GM18508 (cell line): ENCODE measurements around the gene SELENOO.

Experiments used
- ATAC-seq: cut with Tn5 transposase; IDR thresholded peaks from one replicate; pipeline ENCODE4 v1.9.1; 2021; ENCODE audit warnings: moderate number of reproducible peaks; ENCODE audit not compliant: insufficient read depth, unreplicated experiment

The SELENOO gene

GRCh38 chr22:50227579-50228215 lies 26.9 kb downstream of the SELENOO start:
- no peak for ATAC-seq

- no peak for ATAC-seq
These were observed 27.6 kb downstream of the SELENOO start for GRCh38 chr22:50228366-50228765.

- no peak for ATAC-seq
These were observed 28.6 kb downstream of the SELENOO start for GRCh38 chr22:50229370-50229769.

- ATAC-seq: no peak
These were observed 31.8 kb downstream of the SELENOO start for GRCh38 chr22:50232481-50233151.

DNA sequence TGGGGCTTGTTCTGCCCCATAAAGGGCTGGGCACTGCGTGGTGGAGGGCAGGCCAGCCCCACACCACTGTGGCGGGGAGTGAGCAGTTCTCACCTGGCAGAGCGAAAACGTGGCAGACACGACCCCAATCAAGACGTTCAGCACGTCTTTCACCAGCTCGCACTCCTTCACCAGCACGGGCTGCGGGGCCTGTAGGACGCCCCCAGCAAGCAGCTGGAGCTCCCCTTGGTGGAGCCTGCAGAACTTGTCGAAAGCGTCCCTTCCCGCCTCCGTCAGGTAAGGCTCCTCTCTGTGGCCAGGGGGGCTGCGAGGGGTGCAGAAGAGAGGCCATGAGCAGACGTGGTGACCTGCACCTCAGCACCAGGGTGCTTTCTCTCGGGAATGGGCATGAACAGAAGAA lies 32.4 kb downstream of the SELENOO start:
- ATAC-seq: no peak

DNA sequence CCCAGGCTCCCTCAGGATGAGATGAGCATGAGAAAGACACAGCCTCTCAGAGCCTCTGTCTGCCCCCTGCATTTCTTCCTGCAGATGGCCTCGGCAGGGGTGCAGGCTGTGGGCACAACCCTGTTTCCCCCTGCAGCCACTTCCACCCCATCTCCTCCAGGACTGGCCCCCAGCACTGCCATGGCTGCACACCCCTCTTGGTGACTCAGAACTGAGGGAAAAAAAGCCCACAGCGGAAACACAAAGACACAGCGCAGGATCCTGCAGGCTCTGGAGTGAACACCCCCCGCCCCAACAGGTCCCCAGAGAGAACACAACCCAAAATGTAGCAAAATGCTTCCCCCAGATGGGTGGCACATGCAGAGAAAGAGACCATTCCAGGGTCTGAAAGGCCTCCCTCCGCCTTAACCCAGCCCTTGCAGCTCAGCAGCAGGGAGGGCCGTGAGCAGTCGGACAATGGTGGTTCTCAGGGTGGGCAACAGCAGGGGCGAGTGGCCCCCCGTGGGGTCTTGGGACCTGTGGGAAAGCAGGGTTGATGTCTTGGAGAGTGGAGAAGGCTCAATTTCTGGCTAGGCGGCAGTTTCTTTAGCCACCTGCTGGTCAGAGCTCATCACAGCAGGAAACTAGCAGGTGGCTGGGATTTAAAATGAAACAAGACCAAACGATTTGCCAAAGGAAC lies 36.1 kb downstream of the SELENOO start:
- ATAC-seq: no peak

GRCh38 chr22:50238755-50239154 lies 37.9 kb downstream of the SELENOO start:
- no peak for ATAC-seq

GRCh38 chr22:50242406-50242949 lies 41.7 kb downstream of the SELENOO start:
- ATAC-seq: no peak

GRCh38 chr22:50243685-50244419 lies 43.0 kb downstream of the SELENOO start:
- ATAC-seq: no peak

DNA sequence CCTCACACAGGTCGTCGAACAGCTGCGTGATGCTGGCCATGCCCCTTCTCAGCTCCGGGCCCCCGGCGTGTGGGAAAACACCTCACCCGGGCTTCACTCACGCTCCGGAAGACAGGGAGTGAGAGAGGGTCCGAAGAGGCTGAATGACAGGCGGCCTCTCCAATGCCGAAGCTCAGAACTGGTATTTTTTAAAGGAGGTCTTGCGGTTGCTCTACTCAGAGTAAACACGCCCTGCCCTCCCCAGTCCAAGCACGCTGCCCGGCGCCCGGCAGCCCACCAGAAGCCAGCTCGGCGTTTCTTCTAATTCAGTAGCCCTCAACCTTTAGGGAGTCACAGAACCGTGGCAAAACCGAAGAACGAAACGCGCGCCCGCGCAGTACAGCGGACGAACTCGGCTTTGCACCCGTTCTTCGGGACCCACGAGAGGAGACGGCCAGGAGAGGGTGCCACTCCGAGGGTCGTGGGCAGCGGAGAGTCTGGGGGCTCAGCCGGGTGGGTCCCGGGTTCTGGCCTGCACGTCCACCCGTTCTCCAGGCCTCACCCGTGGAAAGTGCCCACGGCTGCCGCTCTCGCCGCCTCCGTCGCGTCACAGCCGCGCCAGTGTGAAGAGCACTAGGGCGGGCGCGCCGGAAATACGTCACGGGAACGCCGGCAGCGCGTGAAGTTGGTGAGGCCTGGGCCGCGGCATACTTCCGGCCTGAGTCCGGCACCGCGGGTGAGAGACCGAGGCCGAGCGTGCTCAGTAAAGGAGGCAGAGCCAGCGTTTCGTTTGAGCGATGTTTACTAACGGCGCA lies 43.8 kb downstream of the SELENOO start, which contains the start of gene TUBGCP6:
TSS of gene TUBGCP6 (minus strand) at position 604 of the 794 bp plus-strand sequence. CDS start at position 40, 564 bp downstream.
- no peak for ATAC-seq

- ATAC-seq: no peak
These were observed 44.6 kb downstream of the SELENOO start for GRCh38 chr22:50245214-50246072.

DNA sequence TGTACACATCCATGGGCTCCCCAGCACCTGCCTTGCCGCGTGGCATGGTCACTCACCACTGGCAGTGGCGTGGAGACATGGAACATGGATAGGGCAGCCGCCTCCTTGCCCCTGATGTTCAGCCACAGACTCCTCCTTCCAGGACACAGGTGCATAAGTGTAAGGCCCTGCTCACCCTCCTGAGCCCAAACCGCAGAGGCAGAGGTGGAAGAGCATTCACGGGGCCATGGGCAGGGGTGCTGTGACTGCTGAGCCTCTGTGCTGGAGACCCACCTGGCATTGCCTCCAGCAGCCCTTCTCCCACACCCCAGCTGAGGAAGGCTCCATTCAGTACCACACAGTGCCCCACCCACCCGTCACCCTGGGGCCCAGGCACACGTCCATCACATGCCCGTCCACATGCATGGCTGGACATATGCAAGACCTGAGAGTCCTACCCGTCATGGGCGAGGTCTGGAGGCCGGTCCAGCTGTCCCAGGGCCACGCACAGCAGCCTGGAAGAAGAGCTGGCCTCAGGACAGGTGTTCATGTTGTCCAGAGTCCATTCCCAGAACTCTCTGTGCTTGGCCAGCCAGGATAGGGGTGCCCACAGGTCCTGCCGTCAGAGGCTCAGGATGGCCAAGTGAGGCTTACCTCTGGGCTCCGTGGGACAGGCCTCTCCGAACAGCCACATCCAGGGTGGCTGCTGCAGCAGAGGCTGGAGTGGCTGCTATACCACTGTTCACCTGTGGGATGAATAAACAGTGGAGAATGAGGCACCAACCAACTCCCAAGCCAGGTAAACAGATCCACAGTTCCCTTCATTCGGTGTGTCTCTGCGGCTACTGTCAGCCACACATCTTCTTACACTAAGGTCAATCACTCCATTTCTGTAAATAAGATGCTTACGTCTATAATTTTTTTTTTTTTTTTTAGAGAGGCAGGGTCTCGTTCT lies 45.7 kb downstream of the SELENOO start:
- ATAC-seq: no peak

DNA sequence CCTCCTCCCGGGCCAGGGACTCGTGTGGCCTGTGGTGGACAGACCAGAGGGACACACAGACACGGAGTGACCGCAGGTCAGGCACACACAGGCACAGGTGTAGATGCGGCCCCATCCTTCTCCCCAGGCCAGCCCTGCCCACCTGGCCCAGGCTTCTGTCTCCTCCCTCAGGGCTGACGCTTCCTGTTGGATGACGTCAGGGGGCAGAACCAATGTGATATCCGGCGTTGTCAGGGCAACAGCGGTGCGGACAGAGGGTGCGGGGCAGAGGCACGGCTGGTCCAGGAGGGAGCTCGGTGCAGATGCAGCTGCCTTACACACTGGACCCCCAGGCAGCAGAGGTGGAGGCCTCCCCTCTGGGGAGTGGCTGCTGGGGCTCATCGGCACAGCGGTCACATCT lies 46.9 kb downstream of the SELENOO start:
- no peak for ATAC-seq

DNA sequence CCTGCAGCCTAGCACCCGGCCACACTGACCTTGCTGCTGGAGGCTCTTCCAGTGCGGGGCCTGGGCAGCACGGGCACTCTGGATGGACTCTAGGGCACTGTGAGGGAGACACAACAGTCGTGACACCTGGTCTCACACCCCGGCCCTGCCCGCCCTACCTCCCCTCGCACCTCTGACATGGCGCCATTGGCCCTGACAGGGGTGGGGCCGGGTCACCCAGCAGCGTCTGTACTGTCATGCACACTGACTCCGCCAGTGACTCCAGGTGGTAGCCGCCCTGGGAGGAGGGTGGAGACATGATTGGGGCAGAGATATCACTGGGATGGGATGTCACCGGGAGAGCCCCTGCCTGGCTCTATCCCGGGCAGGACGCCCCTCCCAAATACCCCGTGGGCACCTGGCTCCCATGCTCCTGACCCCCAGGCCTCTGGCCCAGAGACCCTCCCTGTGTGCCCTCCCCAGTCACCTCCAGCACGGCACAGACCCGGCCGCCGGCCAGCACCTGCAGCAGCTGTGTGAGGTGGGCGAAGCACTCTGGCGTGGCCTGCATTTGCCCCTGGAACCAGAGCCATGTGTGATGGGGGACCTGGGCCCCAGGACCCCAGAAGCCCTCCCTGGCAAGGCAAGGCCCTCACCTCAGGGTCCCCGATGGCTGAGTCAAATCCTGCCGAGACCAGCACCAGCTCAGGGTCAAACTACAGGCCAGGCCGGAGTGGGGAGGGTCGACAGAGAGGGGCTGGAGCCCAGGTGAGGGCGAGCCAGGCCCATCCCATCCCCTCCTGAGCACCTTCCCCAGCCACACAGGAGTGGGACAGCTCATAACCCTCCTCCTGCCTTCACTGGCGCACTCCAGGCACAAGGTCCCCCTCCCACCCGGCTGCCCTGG lies 47.6 kb downstream of the SELENOO start:
- no peak for ATAC-seq

GRCh38 chr22:50249341-50250248 lies 48.8 kb downstream of the SELENOO start:
- ATAC-seq: no peak

- ATAC-seq: no peak
These were observed 49.4 kb downstream of the SELENOO start for GRCh38 chr22:50250249-50250554.
